ENCODE results near the gene AP2A2. TPM values are rescaled to one million over a fixed set of nuclear protein-coding genes. Genes with fewer than 3 reads are reported as not detected.
A peak's percentile ranks its signal among the peaks of the same experiment; 100 is the strongest.

AP2A2 gene
- total RNA-seq, 1 donor from 2014 or later: 78.1 TPM

- Mint-ChIP-seq H3K9me3 (no peaks in the 10 kb centered on the region), H3K36me3 (ENCODE audit: low read depth) (no peaks in the 10 kb centered on the region), H3K4me1 (no peaks in the 10 kb centered on the region), H3K27me3 (ENCODE audit: low read depth) (no peaks in the 10 kb centered on the region), H3K4me3 (no peak overlapping the region), H3K27ac (ENCODE audit: unreplicated experiment) (no peak overlapping the region)
- TF ChIP-seq CTCF (conservative IDR thresholded peaks at IDR 0.05): no peak
- no peak for DNase-seq (ENCODE audit: low read depth, low spot score)
Measured at GRCh38 chr11:895331-896110, 30.1 kb upstream of the AP2A2 start.

GRCh38 chr11:897253-898142 lies 28.2 kb upstream of the AP2A2 start:
- H3K9me3 Mint-ChIP-seq: no peaks in the 10 kb centered on the region
- no peak overlapping the region for H3K27ac Mint-ChIP-seq (ENCODE audit: unreplicated experiment)
- no peaks in the 10 kb centered on the region for H3K27me3 Mint-ChIP-seq (ENCODE audit: low read depth)
- DNase-seq (ENCODE audit: low read depth, low spot score): no peak
- H3K4me3 Mint-ChIP-seq: no peak overlapping the region
- no peaks in the 10 kb centered on the region for H3K4me1 Mint-ChIP-seq
- TF ChIP-seq CTCF (conservative IDR thresholded peaks at IDR 0.05): no peak
- peaks cover 4% of the 10 kb centered on the region for H3K36me3 Mint-ChIP-seq (ENCODE audit: low read depth)

GRCh38 chr11:898143-898511 lies 27.5 kb upstream of the AP2A2 start:
- peaks cover 4% of the 10 kb centered on the region for H3K36me3 Mint-ChIP-seq (ENCODE audit: low read depth)
- TF ChIP-seq CTCF (conservative IDR thresholded peaks at IDR 0.05): peak; percentile 44
- no peaks in the 10 kb centered on the region for H3K27me3 Mint-ChIP-seq (ENCODE audit: low read depth)
- no peak overlapping the region for H3K4me3 Mint-ChIP-seq
- no peak overlapping the region for H3K27ac Mint-ChIP-seq (ENCODE audit: unreplicated experiment)
- no peak for DNase-seq (ENCODE audit: low read depth, low spot score)
- H3K9me3 Mint-ChIP-seq: no peaks in the 10 kb centered on the region
- H3K4me1 Mint-ChIP-seq: no peaks in the 10 kb centered on the region

GRCh38 chr11:898540-899190 lies 27.0 kb upstream of the AP2A2 start:
- Mint-ChIP-seq H3K4me3 (no peak overlapping the region), H3K9me3 (no peaks in the 10 kb centered on the region), H3K4me1 (no peaks in the 10 kb centered on the region), H3K27me3 (ENCODE audit: low read depth) (no peaks in the 10 kb centered on the region), H3K36me3 (ENCODE audit: low read depth) (peaks cover 4% of the 10 kb centered on the region), H3K27ac (ENCODE audit: unreplicated experiment) (no peak overlapping the region)
- TF ChIP-seq CTCF (conservative IDR thresholded peaks at IDR 0.05): no peak
- DNase-seq (ENCODE audit: low read depth, low spot score): no peak

GRCh38 chr11:899724-900123 lies 25.9 kb upstream of the AP2A2 start:
- no peak overlapping the region for H3K27ac Mint-ChIP-seq (ENCODE audit: unreplicated experiment)
- H3K4me3 Mint-ChIP-seq: no peak overlapping the region
- H3K4me1 Mint-ChIP-seq: no peaks in the 10 kb centered on the region
- DNase-seq (ENCODE audit: low read depth, low spot score): no peak
- H3K36me3 Mint-ChIP-seq (ENCODE audit: low read depth): peaks cover 4% of the 10 kb centered on the region
- no peaks in the 10 kb centered on the region for H3K27me3 Mint-ChIP-seq (ENCODE audit: low read depth)
- no peak for TF ChIP-seq CTCF (conservative IDR thresholded peaks at IDR 0.05)
- H3K9me3 Mint-ChIP-seq: no peaks in the 10 kb centered on the region
